ENCODE results near the gene C3.
A peak's percentile ranks its signal among the peaks of the same experiment; 100 is the strongest.

The C3 gene

DNA sequence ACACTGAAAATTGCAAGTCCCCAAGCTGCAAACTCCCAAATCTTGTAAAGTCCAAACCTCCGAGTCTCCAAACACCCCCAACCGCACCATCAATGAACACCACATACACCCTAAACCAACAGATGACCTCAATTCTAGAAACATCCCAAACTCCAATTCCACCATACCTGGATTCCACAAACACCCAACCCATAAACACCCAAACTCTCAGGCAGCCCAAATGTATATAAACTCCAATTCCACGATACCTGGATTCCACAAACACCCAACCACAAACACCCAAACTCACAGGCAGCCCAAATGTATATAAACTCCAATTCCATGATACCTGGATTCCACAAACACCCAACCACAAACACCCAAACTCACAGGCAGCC is 470 bp downstream of the C3 start:
- CTCF ChIA-PET = interaction anchor here (1.1 kb wide), 1 partner anchor 17 kb away, joined by 4 read pairs; the partner anchor contains the start of gene GPR108
- POLR2A ChIA-PET = no interaction called here
- no peak for DNase-seq (ENCODE audit: extremely low spot score)
- TF ChIP-seq CTCF (IDR thresholded peaks at IDR 0.05; ENCODE audit: control extremely low read depth, extremely low read depth, low read depth, missing control alignments) = no peak

DNA sequence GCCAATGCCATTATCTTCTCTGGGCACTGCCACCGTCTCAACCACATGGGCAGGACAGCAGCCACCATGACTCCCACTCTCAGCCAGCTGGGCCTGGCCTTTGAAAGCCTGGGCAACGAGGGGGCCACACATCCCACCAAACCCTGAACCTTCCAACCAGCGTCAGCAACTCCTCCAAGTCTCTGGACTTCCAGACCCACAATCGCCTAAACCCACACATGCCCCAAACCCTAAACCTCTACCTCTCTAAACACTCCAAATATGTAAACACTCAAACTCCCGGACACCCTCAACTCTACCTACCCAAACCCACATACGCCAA is 949 bp downstream of the C3 start:
- POLR2A ChIA-PET = no interaction called here

GRCh38 chr19:6718741-6719539 is 1.5 kb downstream of the C3 start:
- ChIA-PET POLR2A (no interaction called here), CTCF (no interaction called here)
- peak; percentile 56 for DNase-seq (ENCODE audit: extremely low spot score)
- TF ChIP-seq CTCF (IDR thresholded peaks at IDR 0.05; ENCODE audit: control extremely low read depth, extremely low read depth, low read depth, missing control alignments) = no peak

More for the DNA sequence above, 949 bp downstream of the C3 start:
- DNase-seq (ENCODE audit: extremely low spot score) = no peak
- CTCF ChIA-PET = no interaction called here
- TF ChIP-seq CTCF (IDR thresholded peaks at IDR 0.05; ENCODE audit: control extremely low read depth, extremely low read depth, low read depth, missing control alignments) = no peak

GRCh38 chr19:6718111-6718740 is 2.2 kb downstream of the C3 start:
- ChIA-PET POLR2A (no interaction called here), CTCF (no interaction called here)
- DNase-seq (ENCODE audit: extremely low spot score) = no peak
- TF ChIP-seq CTCF (IDR thresholded peaks at IDR 0.05; ENCODE audit: control extremely low read depth, extremely low read depth, low read depth, missing control alignments) = no peak

DNA sequence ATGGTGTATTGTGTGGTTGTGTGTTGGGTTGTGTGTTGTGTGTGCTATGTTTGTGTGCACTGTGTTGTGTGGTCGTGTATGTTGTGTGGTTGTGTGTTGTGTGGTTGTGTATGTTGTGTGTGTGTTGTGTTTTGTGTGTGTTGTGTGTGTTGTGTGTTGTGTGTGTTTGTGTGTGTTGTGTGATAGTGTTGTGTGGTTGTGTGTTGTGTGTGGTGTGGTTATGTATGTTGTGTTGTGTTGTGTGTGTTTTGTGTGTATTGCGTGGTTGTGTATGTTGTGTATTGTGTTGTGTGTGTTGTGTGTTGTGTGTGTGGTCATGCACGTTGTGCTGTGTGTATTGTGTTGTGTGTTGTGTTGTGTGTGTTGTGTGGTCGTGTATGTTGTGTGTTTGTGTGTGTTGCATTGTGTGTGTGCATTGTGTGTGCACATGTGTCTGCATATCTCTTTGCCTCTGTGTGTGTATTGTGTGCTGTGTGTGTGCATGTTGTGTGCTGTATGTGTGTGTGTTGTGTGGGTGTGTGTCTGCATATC is 2.9 kb downstream of the C3 start:
- POLR2A ChIA-PET = no interaction called here
- DNase-seq (ENCODE audit: extremely low spot score) = no peak
- TF ChIP-seq CTCF (IDR thresholded peaks at IDR 0.05; ENCODE audit: control extremely low read depth, extremely low read depth, low read depth, missing control alignments) = no peak
- CTCF ChIA-PET = no interaction called here

GRCh38 chr19:6717036-6717435 is 3.4 kb downstream of the C3 start:
- no peak for DNase-seq (ENCODE audit: extremely low spot score)
- CTCF ChIA-PET = interaction anchor here (1.5 kb wide), 1 partner anchor 12 kb away, joined by 5 read pairs; no protein-coding TSS in a partner anchor
- TF ChIP-seq CTCF (IDR thresholded peaks at IDR 0.05; ENCODE audit: control extremely low read depth, extremely low read depth, low read depth, missing control alignments) = peak; percentile 3
- POLR2A ChIA-PET = no interaction called here

Measured in GM10248 (cell line).